DOHH2 (cell line): Measurements from ENCODE around the gene ZNF571.

Experiments used
- H3F3A ChIP-seq: fragments of 200-600 bp; sonication (generic), shearing (Covaris generic); 2 replicates; pipeline ENCODE4 v1.6.0; 2016; ENCODE audit warnings: antibody characterized with exemption, mild to moderate bottlenecking; ENCODE audit not compliant: control insufficient read depth, insufficient read depth
- H3K27ac ChIP-seq: fragments of 200-600 bp; sonication (generic); 2 replicates; pipeline ENCODE4 v1.5.1; 2014; ENCODE audit warnings: low read depth, mild to moderate bottlenecking, low read length, moderate library complexity
- H3K27me3 ChIP-seq: fragments of 200-600 bp; sonication (generic); 2 replicates; pipeline ENCODE4 v1.6.1; 2014; ENCODE audit warnings: mild to moderate bottlenecking, low read length, mixed read lengths; ENCODE audit not compliant: control insufficient read depth
- H3K36me3 ChIP-seq: fragments of 200-600 bp; sonication (generic); 2 replicates; pipeline ENCODE4 v1.6.1; 2014; ENCODE audit warnings: mild to moderate bottlenecking, low read length, moderate library complexity, mixed read lengths; ENCODE audit not compliant: control insufficient read depth
- H3K4me1 ChIP-seq: fragments of 200-600 bp; sonication (generic); 2 replicates; pipeline ENCODE4 v1.6.1; 2014; ENCODE audit warnings: mild to moderate bottlenecking, low read length, mixed read lengths; ENCODE audit not compliant: control insufficient read depth
- H3K4me2 ChIP-seq: fragments of 200-600 bp; sonication (generic); 2 replicates; pipeline ENCODE4 v1.6.0; 2014; ENCODE audit warnings: mild to moderate bottlenecking, low read length, moderate library complexity
- H3K4me3 ChIP-seq: fragments of 200-600 bp; sonication (generic); 2 replicates; pipeline ENCODE4 v1.5.1; 2014; ENCODE audit warnings: mild to moderate bottlenecking, low read length, mixed read lengths
- H3K79me2 ChIP-seq: fragments of 200-600 bp; sonication (generic); 2 replicates; pipeline ENCODE4 v1.6.1; 2014; ENCODE audit warnings: mild to moderate bottlenecking, low read length, mixed read lengths; ENCODE audit not compliant: control insufficient read depth
- H3K9me2 ChIP-seq: fragments of 200-600 bp; sonication (generic); replicated peaks from 2 replicates; pipeline ENCODE4 v1.6.1; 2014; ENCODE audit warnings: mild to moderate bottlenecking, low read length, mixed read lengths; ENCODE audit not compliant: control insufficient read depth
- H3K9me3 ChIP-seq: fragments of 200-600 bp; sonication (generic); 2 replicates; pipeline ENCODE4 v1.6.1; 2014; ENCODE audit warnings: antibody characterized with exemption, low read length, mixed read lengths; ENCODE audit not compliant: control insufficient read depth, insufficient read depth
- H4K20me1 ChIP-seq: fragments of 200-600 bp; sonication (generic); 2 replicates; pipeline ENCODE4 v1.6.0; 2014; ENCODE audit warnings: low read depth, mild to moderate bottlenecking, antibody characterized with exemption, low read length, moderate library complexity; ENCODE audit not compliant: control insufficient read depth, insufficient read depth
- CTCF ChIP-seq: fragments of 200-600 bp; sonication (generic); IDR thresholded peaks from one replicate; pipeline ENCODE4 v1.5.1; 2014; ENCODE audit warnings: antibody characterized with exemption, mild to moderate bottlenecking, low read depth, low read length; ENCODE audit not compliant: poor library complexity, severe bottlenecking
- EZH2phosphoT487 ChIP-seq: fragments of 200-600 bp; sonication (generic); IDR thresholded peaks from 2 replicates; pipeline ENCODE4 v1.6.1; 2017; ENCODE audit warnings: borderline replicate concordance, mild to moderate bottlenecking, antibody characterized with exemption, low read length, moderate library complexity, mixed read lengths

Gene ZNF571

GRCh38 chr19:37593996-37594303 lies 642 bp downstream of the ZNF571 start:
- Histone ChIP-seq H3K79me2 (no peaks in the 10 kb centered on the region), H3F3A (no peaks in the 10 kb centered on the region), H3K27me3 (no peaks in the 10 kb centered on the region), H3K4me1 (peaks cover 14% of the 10 kb centered on the region), H3K4me2 (peak overlapping the region; percentile 95), H3K4me3 (peak overlapping the region; percentile 82), H3K9me3 (peaks cover 18% of the 10 kb centered on the region), H3K27ac (no peak overlapping the region), H3K36me3 (no peaks in the 10 kb centered on the region), H4K20me1 (no peaks in the 10 kb centered on the region), H3K9me2 (no peaks in the 10 kb centered on the region)
- no peak for TF ChIP-seq CTCF
- no peak for TF ChIP-seq EZH2phosphoT487

- Histone ChIP-seq H4K20me1 (no peaks in the 10 kb centered on the region), H3K36me3 (no peaks in the 10 kb centered on the region), H3K4me3 (no peak overlapping the region), H3K9me2 (no peaks in the 10 kb centered on the region), H3K27ac (no peak overlapping the region), H3K79me2 (no peaks in the 10 kb centered on the region), H3K4me2 (no peak overlapping the region), H3K4me1 (no peaks in the 10 kb centered on the region), H3K9me3 (peaks cover 21% of the 10 kb centered on the region), H3K27me3 (no peaks in the 10 kb centered on the region), H3F3A (no peaks in the 10 kb centered on the region)
- TF ChIP-seq EZH2phosphoT487 = no peak
- peak; percentile 36 for TF ChIP-seq CTCF
Observed at GRCh38 chr19:37583340-37583739, 11.3 kb downstream of the ZNF571 start.

GRCh38 chr19:37572203-37572602 lies 22.4 kb downstream of the ZNF571 start:
- Histone ChIP-seq H3K79me2 (no peaks in the 10 kb centered on the region), H3K9me3 (peaks cover 27% of the 10 kb centered on the region; the same call in 1 of the 2 replicates), H3K27me3 (no peaks in the 10 kb centered on the region), H3K27ac (no peak overlapping the region), H3F3A (no peaks in the 10 kb centered on the region), H3K9me2 (no peaks in the 10 kb centered on the region), H3K4me1 (no peaks in the 10 kb centered on the region), H3K36me3 (no peaks in the 10 kb centered on the region), H3K4me3 (no peak overlapping the region), H4K20me1 (no peaks in the 10 kb centered on the region), H3K4me2 (no peak overlapping the region)
- TF ChIP-seq CTCF (no peak), EZH2phosphoT487 (no peak)

GRCh38 chr19:37565370-37565669 lies 29.3 kb downstream of the ZNF571 start:
- Histone ChIP-seq H3F3A (no peaks in the 10 kb centered on the region), H3K27ac (no peak overlapping the region), H4K20me1 (no peaks in the 10 kb centered on the region), H3K4me2 (no peak overlapping the region), H3K36me3 (0 out of 2 replicates have a peak, but pooled peaks cover 2% of the 10 kb centered on the region), H3K9me2 (no peaks in the 10 kb centered on the region), H3K79me2 (no peaks in the 10 kb centered on the region), H3K4me1 (no peaks in the 10 kb centered on the region), H3K27me3 (no peaks in the 10 kb centered on the region), H3K4me3 (no peak overlapping the region), H3K9me3 (peaks cover 61% of the 10 kb centered on the region)
- TF ChIP-seq EZH2phosphoT487 (no peak), CTCF (no peak)
